NB4 (cell line): ENCODE data around the gene IRF3.

Experiments
- CTCF ChIP-seq: IDR thresholded peaks from one replicate; pipeline ENCODE4 v1.5.1; 2012; ENCODE audit warnings: low read depth, low read length
- TF ChIP-seq, protein P1 (sequence below): IDR thresholded peaks from 2 replicates; pipeline ENCODE4 v1.6.1; 2011; ENCODE audit warnings: low read depth, low read length

- TF ChIP-seq CTCF, result no peak
- TF ChIP-seq, protein P1, sequence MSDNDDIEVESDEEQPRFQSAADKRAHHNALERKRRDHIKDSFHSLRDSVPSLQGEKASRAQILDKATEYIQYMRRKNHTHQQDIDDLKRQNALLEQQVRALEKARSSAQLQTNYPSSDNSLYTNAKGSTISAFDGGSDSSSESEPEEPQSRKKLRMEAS, result no peak
Observed at GRCh38 chr19:49690656-49691242, 25.1 kb upstream of the IRF3 start, which contains the start of gene CPT1C.
